Gastroesophageal sphincter (tissue), 3 donors: Measurements from ENCODE around the gene DEDD.

Source experiments
- POLR2A ChIP-seq, 2 donors: fragments of 450-650 bp; IDR thresholded peaks; one replicate each; pipeline ENCODE4 v1.6.1; 2017; ENCODE audit warnings: antibody characterized with exemption in 2 of 2, mild to moderate bottlenecking in 2 of 2, moderate library complexity in 1 of 2
- POLR2AphosphoS5 ChIP-seq: sonication (generic); formaldehyde crosslinking; IDR thresholded peaks from one replicate; pipeline ENCODE4 v1.6.1; 2017; ENCODE audit warnings: antibody characterized with exemption
- TF ChIP-seq, protein P1 (sequence below), 4 experiments: fragments of 200-600 bp in 2 of 4; fragments of 450-650 bp in 2 of 4; sonication (generic) in 1 of 4; IDR thresholded peaks; one replicate each; pipeline ENCODE4 v1.5.1; 2017 to 2019; ENCODE audit warnings: antibody characterized with exemption in 4 of 4, mild to moderate bottlenecking in 2 of 4, moderate library complexity in 2 of 4

DNA sequence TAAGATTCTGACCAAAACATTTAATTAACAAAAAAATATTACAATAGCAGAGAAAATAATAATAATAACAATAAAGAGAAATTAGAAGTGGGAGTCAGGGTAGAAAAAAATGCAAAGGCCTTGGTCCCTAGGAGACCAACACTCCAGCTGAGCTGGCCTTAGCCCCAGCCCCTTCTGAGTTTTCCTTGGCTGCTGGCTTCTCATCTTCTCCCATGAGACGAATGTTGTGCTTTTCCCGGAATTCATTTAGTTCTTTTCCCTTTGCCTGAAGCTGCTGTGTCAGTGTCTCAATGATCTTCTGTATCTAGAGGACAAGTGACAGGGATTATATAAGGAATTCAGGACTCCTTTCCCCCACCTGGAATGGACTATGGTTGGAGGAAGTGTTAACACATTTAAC is 31.9 kb downstream of the DEDD start:
- no peak for TF ChIP-seq POLR2AphosphoS5
- TF ChIP-seq, protein P1, sequence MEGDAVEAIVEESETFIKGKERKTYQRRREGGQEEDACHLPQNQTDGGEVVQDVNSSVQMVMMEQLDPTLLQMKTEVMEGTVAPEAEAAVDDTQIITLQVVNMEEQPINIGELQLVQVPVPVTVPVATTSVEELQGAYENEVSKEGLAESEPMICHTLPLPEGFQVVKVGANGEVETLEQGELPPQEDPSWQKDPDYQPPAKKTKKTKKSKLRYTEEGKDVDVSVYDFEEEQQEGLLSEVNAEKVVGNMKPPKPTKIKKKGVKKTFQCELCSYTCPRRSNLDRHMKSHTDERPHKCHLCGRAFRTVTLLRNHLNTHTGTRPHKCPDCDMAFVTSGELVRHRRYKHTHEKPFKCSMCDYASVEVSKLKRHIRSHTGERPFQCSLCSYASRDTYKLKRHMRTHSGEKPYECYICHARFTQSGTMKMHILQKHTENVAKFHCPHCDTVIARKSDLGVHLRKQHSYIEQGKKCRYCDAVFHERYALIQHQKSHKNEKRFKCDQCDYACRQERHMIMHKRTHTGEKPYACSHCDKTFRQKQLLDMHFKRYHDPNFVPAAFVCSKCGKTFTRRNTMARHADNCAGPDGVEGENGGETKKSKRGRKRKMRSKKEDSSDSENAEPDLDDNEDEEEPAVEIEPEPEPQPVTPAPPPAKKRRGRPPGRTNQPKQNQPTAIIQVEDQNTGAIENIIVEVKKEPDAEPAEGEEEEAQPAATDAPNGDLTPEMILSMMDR (IDR thresholded peaks at IDR 0.05): no peak
- TF ChIP-seq POLR2A (IDR thresholded peaks at IDR 0.05): no peak
